Measurements from ENCODE around the gene MARF1.
"Not testable (repeated sequence)": the region's sequence is repeated elsewhere in the genome, so short reads cannot be mapped to it uniquely, and the experiment has no call there.

Gene MARF1

GRCh38 chr16:15650019-15650697 is 7.2 kb upstream of the MARF1 start, which contains the start of gene NDE1:
TSS of gene NDE1 (plus strand) at chr16:15650245. CDS start at chr16:15664779, 14,534 bp downstream.
- peak within 1 kb of the TSS; percentile 43 for H3K14ac ChIP-seq (ENCODE audit: low read length)
- peak; percentile 93 to 97 for DNase-seq
- peak within 1 kb of the TSS; percentile 27 for H3K18ac ChIP-seq (ENCODE audit: low read length)
- peaks cover 2% of the 10 kb centered on the region for H3K79me2 ChIP-seq (ENCODE audit: control insufficient read depth, insufficient read depth, low read length, poor library complexity)
- H3K4ac ChIP-seq (ENCODE audit: low read depth, low read length) = peak within 1 kb of the TSS; percentile 44
- no peaks in the 10 kb centered on the region for H3K27me3 ChIP-seq (ENCODE audit: insufficient read depth, low read length)
- H2AFZ ChIP-seq (ENCODE audit: insufficient read depth, low read length, poor library complexity) = peak within 1 kb of the TSS; percentile 86
- peaks cover 0 to 2% of the 10 kb centered on the region in 2 experiments for H3K4me1 ChIP-seq (ENCODE audit: control insufficient read depth in 1 of 2, insufficient read depth in 2 of 2, low read length in 2 of 2)
- H2BK120ac ChIP-seq (ENCODE audit: insufficient read depth, low read length, poor library complexity) = peak within 1 kb of the TSS; percentile 35
- H3K4me2 ChIP-seq (ENCODE audit: low read length) = peak within 1 kb of the TSS; percentile 87
- peak within 1 kb of the TSS; percentile 78 for H4K12ac ChIP-seq (ENCODE audit: low read depth, low read length)
- H2BK12ac ChIP-seq (ENCODE audit: low read length) = no peak within 1 kb of the TSS
- peak within 1 kb of the TSS; percentile 67 for H2BK5ac ChIP-seq (ENCODE audit: low read depth, low read length, poor library complexity)
- H3K79me1 ChIP-seq (ENCODE audit: low read length) = peaks cover 3% of the 10 kb centered on the region
- H4K8ac ChIP-seq (ENCODE audit: low read depth, low read length) = peak within 1 kb of the TSS; percentile 64
- H3K9ac ChIP-seq (ENCODE audit: low read length) = peak within 1 kb of the TSS; percentile 92
- peak within 1 kb of the TSS; percentile 34 for H2AK5ac ChIP-seq (ENCODE audit: low read length)
- no CpG with 5 or more reads among the region's 71 CpGs for WGBS (ENCODE audit: extremely low coverage, insufficient coverage, insufficient read length)
- peak within 1 kb of the TSS; percentile 86 for H3K4me3 ChIP-seq (ENCODE audit: low read depth, low read length)
- peak within 1 kb of the TSS; percentile 79 for H4K91ac ChIP-seq (ENCODE audit: low read depth, low read length)
- H3K27ac ChIP-seq (ENCODE audit: low read depth, low read length) = no peak within 1 kb of the TSS
- no peaks in the 10 kb centered on the region for H3K36me3 ChIP-seq (ENCODE audit: control insufficient read depth in 1 of 2, insufficient read depth in 2 of 2, low read length in 2 of 2)
- H3K9me3 ChIP-seq (ENCODE audit: insufficient read depth, low read depth, low read length) = no peaks in the 10 kb centered on the region
- no peak within 1 kb of the TSS for H3K23ac ChIP-seq (ENCODE audit: low read length)

- Histone ChIP-seq H2BK120ac (ENCODE audit: insufficient read depth, low read length, poor library complexity) (no peak overlapping the region), H3K4me1 (ENCODE audit: control insufficient read depth in 1 of 2, insufficient read depth in 2 of 2, low read length in 2 of 2) (peaks cover 0 to 2% of the 10 kb centered on the region in 2 experiments), H4K91ac (ENCODE audit: low read depth, low read length) (no peak overlapping the region), H2AFZ (ENCODE audit: insufficient read depth, low read length, poor library complexity) (no peak overlapping the region), H3K79me2 (ENCODE audit: control insufficient read depth, insufficient read depth, low read length, poor library complexity) (peaks cover 2% of the 10 kb centered on the region), H4K12ac (ENCODE audit: low read depth, low read length) (no peak overlapping the region), H3K18ac (ENCODE audit: low read length) (no peak overlapping the region), H3K9me3 (ENCODE audit: insufficient read depth, low read depth, low read length) (no peaks in the 10 kb centered on the region), H3K4ac (ENCODE audit: low read depth, low read length) (no peak overlapping the region), H2AK5ac (ENCODE audit: low read length) (no peak overlapping the region), H2BK12ac (ENCODE audit: low read length) (no peak overlapping the region), H3K79me1 (ENCODE audit: low read length) (peaks cover 3% of the 10 kb centered on the region), H3K9ac (ENCODE audit: low read length) (peak overlapping the region; percentile 68), H3K4me3 (ENCODE audit: low read depth, low read length) (peak overlapping the region; percentile 23), H2BK5ac (ENCODE audit: low read depth, low read length, poor library complexity) (no peak overlapping the region), H3K27me3 (ENCODE audit: insufficient read depth, low read length) (no peaks in the 10 kb centered on the region), H3K36me3 (ENCODE audit: control insufficient read depth in 1 of 2, insufficient read depth in 2 of 2, low read length in 2 of 2) (no peaks in the 10 kb centered on the region), H3K23ac (ENCODE audit: low read length) (no peak overlapping the region), H3K14ac (ENCODE audit: low read length) (no peak overlapping the region), H4K8ac (ENCODE audit: low read depth, low read length) (no peak overlapping the region), H3K27ac (ENCODE audit: low read depth, low read length) (no peak overlapping the region), H3K4me2 (ENCODE audit: low read length) (peak overlapping the region; percentile 87)
- no CpG with 5 or more reads among the region's 14 CpGs for WGBS (ENCODE audit: extremely low coverage, insufficient coverage, insufficient read length)
- DNase-seq = no peak
Observed at GRCh38 chr16:15649727-15650018, 6.7 kb upstream of the MARF1 start.

- H3K4me2 ChIP-seq (ENCODE audit: low read length) = peak overlapping the region; percentile 87
- not testable (repeated sequence) for H2AK5ac ChIP-seq (ENCODE audit: low read length); H3K36me3 ChIP-seq (ENCODE audit: control insufficient read depth in 1 of 2, insufficient read depth in 2 of 2, low read length in 2 of 2); H3K18ac ChIP-seq (ENCODE audit: low read length); H4K8ac ChIP-seq (ENCODE audit: low read depth, low read length); H4K91ac ChIP-seq (ENCODE audit: low read depth, low read length); H4K12ac ChIP-seq (ENCODE audit: low read depth, low read length); H3K4me3 ChIP-seq (ENCODE audit: low read depth, low read length); DNase-seq; H3K9me3 ChIP-seq (ENCODE audit: insufficient read depth, low read depth, low read length); H2BK12ac ChIP-seq (ENCODE audit: low read length); H3K27ac ChIP-seq (ENCODE audit: low read depth, low read length); H3K27me3 ChIP-seq (ENCODE audit: insufficient read depth, low read length); H2AFZ ChIP-seq (ENCODE audit: insufficient read depth, low read length, poor library complexity); H3K79me1 ChIP-seq (ENCODE audit: low read length); H3K9ac ChIP-seq (ENCODE audit: low read length); H2BK5ac ChIP-seq (ENCODE audit: low read depth, low read length, poor library complexity); H3K4ac ChIP-seq (ENCODE audit: low read depth, low read length); H3K23ac ChIP-seq (ENCODE audit: low read length); H3K4me1 ChIP-seq (ENCODE audit: control insufficient read depth in 1 of 2, insufficient read depth in 2 of 2, low read length in 2 of 2); H2BK120ac ChIP-seq (ENCODE audit: insufficient read depth, low read length, poor library complexity); H3K79me2 ChIP-seq (ENCODE audit: control insufficient read depth, insufficient read depth, low read length, poor library complexity); H3K14ac ChIP-seq (ENCODE audit: low read length)
- WGBS (ENCODE audit: extremely low coverage, insufficient coverage, insufficient read length) = no CpG with 5 or more reads among the region's 17 CpGs
Observed at GRCh38 chr16:15649311-15649710, 6.4 kb upstream of the MARF1 start.

- Histone ChIP-seq H3K4me1 (ENCODE audit: control insufficient read depth in 1 of 2, insufficient read depth in 2 of 2, low read length in 2 of 2) (peaks cover 0 to 2% of the 10 kb centered on the region in 2 experiments), H3K9ac (ENCODE audit: low read length) (no peak overlapping the region), H3K23ac (ENCODE audit: low read length) (no peak overlapping the region), H3K9me3 (ENCODE audit: insufficient read depth, low read depth, low read length) (no peaks in the 10 kb centered on the region), H3K14ac (ENCODE audit: low read length) (no peak overlapping the region), H2BK12ac (ENCODE audit: low read length) (no peak overlapping the region), H4K91ac (ENCODE audit: low read depth, low read length) (no peak overlapping the region), H3K79me2 (ENCODE audit: control insufficient read depth, insufficient read depth, low read length, poor library complexity) (peaks cover 4% of the 10 kb centered on the region), H2AK5ac (ENCODE audit: low read length) (no peak overlapping the region), H3K79me1 (ENCODE audit: low read length) (peaks cover 5% of the 10 kb centered on the region), H2BK120ac (ENCODE audit: insufficient read depth, low read length, poor library complexity) (no peak overlapping the region), H4K8ac (ENCODE audit: low read depth, low read length) (no peak overlapping the region), H3K27ac (ENCODE audit: low read depth, low read length) (no peak overlapping the region), H3K4me2 (ENCODE audit: low read length) (no peak overlapping the region), H3K27me3 (ENCODE audit: insufficient read depth, low read length) (no peaks in the 10 kb centered on the region), H3K4me3 (ENCODE audit: low read depth, low read length) (no peak overlapping the region), H3K36me3 (ENCODE audit: control insufficient read depth in 1 of 2, insufficient read depth in 2 of 2, low read length in 2 of 2) (no peaks in the 10 kb centered on the region), H3K4ac (ENCODE audit: low read depth, low read length) (no peak overlapping the region), H2BK5ac (ENCODE audit: low read depth, low read length, poor library complexity) (no peak overlapping the region), H2AFZ (ENCODE audit: insufficient read depth, low read length, poor library complexity) (no peak overlapping the region), H4K12ac (ENCODE audit: low read depth, low read length) (no peak overlapping the region), H3K18ac (ENCODE audit: low read length) (no peak overlapping the region)
- DNase-seq = no peak
- WGBS (ENCODE audit: extremely low coverage, insufficient coverage, insufficient read length) = no CpG with 5 or more reads among the region's 9 CpGs
Observed at GRCh38 chr16:15648135-15648730, 5.3 kb upstream of the MARF1 start.

Data from trophoblast cell (in vitro differentiated cells and primary cell).